Measurements from ENCODE around the gene UBASH3B. TPM values are rescaled to one million over a fixed set of nuclear protein-coding genes. Genes with fewer than 3 reads are reported as not detected.

The UBASH3B gene
- total RNA-seq, 1 donor from 2014 or later: 8.5 TPM

Other genes starting within 250 kb of the UBASH3B start
- not detected for gene CRTAM, start 182.8 kb downstream of the UBASH3B start, total RNA-seq
- gene JHY, start 227.0 kb downstream of the UBASH3B start, total RNA-seq: 1.3 TPM